ENCODE results near the gene NUCB2.
A peak's percentile ranks its signal among the peaks of the same experiment; 100 is the strongest.

NUCB2 gene

DNA sequence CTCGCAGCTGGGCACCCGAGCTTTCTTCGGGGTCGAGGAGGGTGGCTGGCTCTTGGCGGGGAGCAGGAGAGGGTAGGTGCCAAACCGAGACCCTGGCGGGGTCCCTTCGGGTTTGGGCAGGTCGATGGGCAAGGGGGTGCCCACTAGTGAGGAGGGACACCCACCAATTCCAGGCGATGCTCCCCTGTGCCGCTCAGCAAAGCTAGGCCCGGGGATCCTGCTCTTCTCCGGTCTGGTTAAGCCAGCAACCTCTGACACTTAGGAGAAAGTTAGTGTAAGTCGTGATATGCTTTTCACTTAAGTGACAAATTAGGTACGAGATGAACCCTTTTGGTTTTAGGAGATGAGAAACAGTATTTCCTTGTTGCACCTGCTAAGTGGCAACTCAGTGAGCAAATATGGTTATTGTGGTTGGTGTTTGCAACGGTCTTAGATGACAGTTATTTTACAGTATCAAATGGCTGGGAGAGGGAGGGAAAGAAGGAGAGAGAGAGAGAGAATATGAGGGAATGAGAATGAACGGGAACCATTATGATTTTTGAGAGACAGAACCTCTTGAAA is 565 bp downstream of the NUCB2 start:
- Histone ChIP-seq H3K9me3 (ENCODE audit: insufficient read depth, low read length) (no peaks in the 10 kb centered on the region), H3K4me3 (ENCODE audit: low read length) (peak overlapping the region; percentile 88), H3K9ac (ENCODE audit: low read length) (peak overlapping the region; percentile 76), H3K27me3 (ENCODE audit: low read depth, low read length) (peaks cover 28% of the 10 kb centered on the region), H3K27ac (ENCODE audit: low read length) (no peak overlapping the region), H2AFZ (ENCODE audit: low read depth, low read length) (peak overlapping the region; percentile 90), H3K4me1 (ENCODE audit: low read length) (peaks cover 9% of the 10 kb centered on the region), H3K79me2 (ENCODE audit: low read length) (no peaks in the 10 kb centered on the region), H4K20me1 (ENCODE audit: insufficient read depth, low read length) (no peaks in the 10 kb centered on the region), H3K36me3 (replicated peaks; ENCODE audit: low read depth, low read length) (no peaks in the 10 kb centered on the region), H3K4me2 (ENCODE audit: low read length) (peak overlapping the region; percentile 86)
- TF ChIP-seq, protein P1, sequence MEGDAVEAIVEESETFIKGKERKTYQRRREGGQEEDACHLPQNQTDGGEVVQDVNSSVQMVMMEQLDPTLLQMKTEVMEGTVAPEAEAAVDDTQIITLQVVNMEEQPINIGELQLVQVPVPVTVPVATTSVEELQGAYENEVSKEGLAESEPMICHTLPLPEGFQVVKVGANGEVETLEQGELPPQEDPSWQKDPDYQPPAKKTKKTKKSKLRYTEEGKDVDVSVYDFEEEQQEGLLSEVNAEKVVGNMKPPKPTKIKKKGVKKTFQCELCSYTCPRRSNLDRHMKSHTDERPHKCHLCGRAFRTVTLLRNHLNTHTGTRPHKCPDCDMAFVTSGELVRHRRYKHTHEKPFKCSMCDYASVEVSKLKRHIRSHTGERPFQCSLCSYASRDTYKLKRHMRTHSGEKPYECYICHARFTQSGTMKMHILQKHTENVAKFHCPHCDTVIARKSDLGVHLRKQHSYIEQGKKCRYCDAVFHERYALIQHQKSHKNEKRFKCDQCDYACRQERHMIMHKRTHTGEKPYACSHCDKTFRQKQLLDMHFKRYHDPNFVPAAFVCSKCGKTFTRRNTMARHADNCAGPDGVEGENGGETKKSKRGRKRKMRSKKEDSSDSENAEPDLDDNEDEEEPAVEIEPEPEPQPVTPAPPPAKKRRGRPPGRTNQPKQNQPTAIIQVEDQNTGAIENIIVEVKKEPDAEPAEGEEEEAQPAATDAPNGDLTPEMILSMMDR (IDR thresholded peaks at IDR 0.05; ENCODE audit: low read depth, low read length) = no peak
- no peak for TF ChIP-seq EZH2phosphoT487 (IDR thresholded peaks at IDR 0.05; ENCODE audit: low read depth)

DNA sequence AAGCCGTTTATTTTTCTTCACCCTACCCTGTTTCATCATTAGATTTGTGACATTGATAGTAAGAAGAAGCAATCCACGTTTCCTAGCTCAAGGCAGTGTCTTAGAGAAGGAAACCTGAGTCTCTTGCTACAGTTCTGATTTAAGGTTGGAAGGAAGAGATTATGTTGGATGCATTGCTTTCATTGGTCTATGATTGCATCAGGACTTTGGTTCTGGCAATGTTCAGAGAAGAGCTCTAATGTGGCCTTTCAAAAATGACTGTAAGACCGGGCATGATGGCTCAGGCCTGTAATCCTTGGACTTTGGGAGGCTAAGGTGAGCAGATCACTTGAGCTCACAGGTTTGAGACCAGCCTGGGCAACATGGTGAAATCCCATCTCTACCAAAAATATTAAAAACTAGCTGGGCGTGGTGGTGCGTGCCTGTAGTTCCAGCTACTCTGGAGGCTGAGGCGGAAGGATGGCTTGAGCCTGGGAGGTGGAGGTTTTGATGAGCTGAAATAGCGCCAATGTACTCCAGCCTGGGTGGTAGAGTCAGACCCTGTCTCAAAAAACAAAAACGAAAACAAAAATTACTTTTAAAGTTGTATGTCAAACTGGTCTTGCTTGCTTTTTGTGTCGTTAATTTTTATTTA is 4.1 kb downstream of the NUCB2 start:
- H3K36me3 ChIP-seq (replicated peaks; ENCODE audit: low read depth, low read length) = no peaks in the 10 kb centered on the region

DNA sequence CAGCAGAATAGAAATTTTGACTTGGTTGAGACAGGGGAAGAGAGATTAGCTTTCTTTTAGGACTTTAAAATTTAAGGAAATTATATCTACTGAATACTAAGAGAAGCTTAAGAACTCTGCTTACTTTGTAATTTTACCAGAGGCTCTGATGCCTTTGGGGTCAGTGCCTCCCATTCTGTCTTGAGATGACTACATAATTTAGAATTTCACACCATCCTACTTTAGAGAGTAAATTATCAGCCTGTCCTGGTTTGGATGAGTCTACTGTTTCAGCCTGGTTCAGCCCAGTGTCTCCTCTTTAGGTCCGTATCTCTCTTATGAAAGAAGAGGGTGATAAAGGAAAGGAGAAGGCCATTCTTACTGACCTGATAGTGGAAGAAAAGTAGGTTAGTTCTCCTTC is 9.8 kb downstream of the NUCB2 start:
- Histone ChIP-seq H3K9ac (ENCODE audit: low read length) (no peak overlapping the region), H3K9me3 (ENCODE audit: insufficient read depth, low read length) (no peaks in the 10 kb centered on the region), H3K27me3 (ENCODE audit: low read depth, low read length) (peaks cover 5% of the 10 kb centered on the region; the same call in 1 of the 2 replicates), H3K36me3 (replicated peaks; ENCODE audit: low read depth, low read length) (no peaks in the 10 kb centered on the region), H3K4me1 (ENCODE audit: low read length) (no peaks in the 10 kb centered on the region), H3K4me3 (ENCODE audit: low read length) (no peak overlapping the region), H4K20me1 (ENCODE audit: insufficient read depth, low read length) (no peaks in the 10 kb centered on the region), H3K79me2 (ENCODE audit: low read length) (no peaks in the 10 kb centered on the region), H3K4me2 (ENCODE audit: low read length) (no peak overlapping the region), H2AFZ (ENCODE audit: low read depth, low read length) (no peak overlapping the region), H3K27ac (ENCODE audit: low read length) (no peak overlapping the region)
- TF ChIP-seq, protein P1 (IDR thresholded peaks at IDR 0.05; ENCODE audit: low read depth, low read length) = no peak
- no peak for TF ChIP-seq EZH2phosphoT487 (IDR thresholded peaks at IDR 0.05; ENCODE audit: low read depth)

More for the DNA sequence above, 4.1 kb downstream of the NUCB2 start:
- Histone ChIP-seq H3K4me2 (ENCODE audit: low read length) (no peak overlapping the region), H3K4me3 (ENCODE audit: low read length) (no peak overlapping the region), H3K27ac (ENCODE audit: low read length) (no peak overlapping the region), H2AFZ (ENCODE audit: low read depth, low read length) (no peak overlapping the region), H3K9ac (ENCODE audit: low read length) (no peak overlapping the region), H3K4me1 (ENCODE audit: low read length) (peaks cover 9% of the 10 kb centered on the region), H3K79me2 (ENCODE audit: low read length) (no peaks in the 10 kb centered on the region), H4K20me1 (ENCODE audit: insufficient read depth, low read length) (no peaks in the 10 kb centered on the region), H3K27me3 (ENCODE audit: low read depth, low read length) (peaks cover 7% of the 10 kb centered on the region; the same call in 1 of the 2 replicates), H3K9me3 (ENCODE audit: insufficient read depth, low read length) (no peaks in the 10 kb centered on the region)
- TF ChIP-seq EZH2phosphoT487 (IDR thresholded peaks at IDR 0.05; ENCODE audit: low read depth) = no peak
- TF ChIP-seq, protein P1 (IDR thresholded peaks at IDR 0.05; ENCODE audit: low read depth, low read length) = no peak

DNA sequence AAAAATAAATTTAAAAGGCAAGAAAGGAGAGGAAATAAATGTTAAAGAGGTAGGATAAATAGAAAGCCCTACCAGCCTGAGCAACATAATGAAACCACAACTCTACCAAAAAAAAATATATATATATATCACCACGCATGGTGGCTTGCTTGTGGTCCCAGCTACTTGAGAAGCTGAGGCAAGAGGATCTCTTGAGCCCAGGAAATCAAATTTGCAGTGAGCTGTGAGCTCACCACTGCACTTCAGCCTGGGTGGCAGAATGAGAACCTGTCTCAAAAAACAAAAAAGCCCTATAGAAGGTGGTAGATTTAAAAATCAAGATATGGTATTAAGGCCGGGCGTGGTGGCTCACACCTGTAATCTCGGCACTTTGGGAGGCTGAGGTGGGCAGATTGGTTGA is 10.5 kb downstream of the NUCB2 start:
- Histone ChIP-seq H3K9ac (ENCODE audit: low read length) (no peak overlapping the region), H3K27ac (ENCODE audit: low read length) (no peak overlapping the region), H3K27me3 (ENCODE audit: low read depth, low read length) (peaks cover 5% of the 10 kb centered on the region; the same call in 1 of the 2 replicates), H2AFZ (ENCODE audit: low read depth, low read length) (no peak overlapping the region), H3K4me1 (ENCODE audit: low read length) (no peaks in the 10 kb centered on the region), H3K9me3 (ENCODE audit: insufficient read depth, low read length) (no peaks in the 10 kb centered on the region), H4K20me1 (ENCODE audit: insufficient read depth, low read length) (no peaks in the 10 kb centered on the region), H3K79me2 (ENCODE audit: low read length) (no peaks in the 10 kb centered on the region), H3K4me2 (ENCODE audit: low read length) (no peak overlapping the region), H3K4me3 (ENCODE audit: low read length) (no peak overlapping the region), H3K36me3 (replicated peaks; ENCODE audit: low read depth, low read length) (no peaks in the 10 kb centered on the region)
- no peak for TF ChIP-seq EZH2phosphoT487 (IDR thresholded peaks at IDR 0.05; ENCODE audit: low read depth)
- TF ChIP-seq, protein P1 (IDR thresholded peaks at IDR 0.05; ENCODE audit: low read depth, low read length) = no peak

Measured in OCI-LY3 (cell line).